Epithelial cell of umbilical artery (primary cell): Measurements from ENCODE around the gene EID2B. TPM values are rescaled to one million over a fixed set of nuclear protein-coding genes. Genes with fewer than 3 reads are reported as not detected.

ENCODE experiments used
- total RNA-seq: library from RNA; depleted of rRNA; stranded (reverse); fragments of >200 nt; gene quantifications from 2 replicates; pipeline ENCODE4 v1.2.3, GENCODE V29; 2014

The EID2B gene, protein sequence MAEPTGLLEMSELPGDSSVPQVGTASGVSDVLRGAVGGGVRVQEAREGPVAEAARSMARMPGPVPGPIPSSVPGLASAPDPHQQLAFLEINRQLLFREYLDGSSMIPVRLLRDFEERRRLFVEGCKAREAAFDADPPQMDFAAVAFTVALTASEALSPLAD
- total RNA-seq: 2.3 and 4.4 TPM in 2 replicates

DNA sequence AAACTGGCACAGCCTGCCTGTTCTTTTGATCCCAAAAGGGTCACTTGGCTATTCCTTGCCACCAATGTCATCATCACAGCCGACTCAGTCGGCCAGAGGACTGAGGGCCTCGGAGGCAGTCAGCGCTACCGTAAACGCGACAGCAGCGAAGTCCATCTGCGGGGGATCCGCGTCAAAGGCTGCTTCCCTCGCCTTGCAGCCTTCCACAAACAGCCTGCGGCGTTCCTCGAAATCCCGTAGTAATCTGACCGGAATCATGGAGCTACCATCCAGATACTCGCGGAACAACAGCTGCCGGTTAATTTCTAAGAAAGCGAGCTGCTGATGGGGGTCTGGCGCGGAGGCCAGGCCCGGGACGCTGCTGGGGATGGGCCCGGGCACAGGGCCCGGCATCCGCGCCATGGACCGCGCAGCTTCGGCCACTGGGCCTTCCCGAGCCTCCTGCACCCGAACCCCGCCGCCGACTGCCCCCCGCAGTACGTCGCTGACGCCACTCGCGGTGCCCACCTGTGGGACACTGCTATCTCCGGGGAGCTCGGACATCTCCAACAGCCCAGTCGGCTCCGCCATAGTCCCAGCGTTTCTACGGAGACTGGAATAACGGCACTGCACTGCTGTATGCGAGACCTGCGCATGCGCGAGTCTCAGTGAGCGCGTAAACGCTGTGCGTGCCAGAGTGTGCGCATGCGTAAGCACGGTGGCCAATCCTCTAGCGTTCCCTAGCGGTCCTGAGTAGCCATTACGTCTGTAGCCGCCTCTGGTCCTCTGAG, at the start of gene EID2B:
Gene EID2B (minus strand): TSS at position 620 of the 770 bp plus-strand sequence. CDS start 50 bp downstream, at position 570.

DNA sequence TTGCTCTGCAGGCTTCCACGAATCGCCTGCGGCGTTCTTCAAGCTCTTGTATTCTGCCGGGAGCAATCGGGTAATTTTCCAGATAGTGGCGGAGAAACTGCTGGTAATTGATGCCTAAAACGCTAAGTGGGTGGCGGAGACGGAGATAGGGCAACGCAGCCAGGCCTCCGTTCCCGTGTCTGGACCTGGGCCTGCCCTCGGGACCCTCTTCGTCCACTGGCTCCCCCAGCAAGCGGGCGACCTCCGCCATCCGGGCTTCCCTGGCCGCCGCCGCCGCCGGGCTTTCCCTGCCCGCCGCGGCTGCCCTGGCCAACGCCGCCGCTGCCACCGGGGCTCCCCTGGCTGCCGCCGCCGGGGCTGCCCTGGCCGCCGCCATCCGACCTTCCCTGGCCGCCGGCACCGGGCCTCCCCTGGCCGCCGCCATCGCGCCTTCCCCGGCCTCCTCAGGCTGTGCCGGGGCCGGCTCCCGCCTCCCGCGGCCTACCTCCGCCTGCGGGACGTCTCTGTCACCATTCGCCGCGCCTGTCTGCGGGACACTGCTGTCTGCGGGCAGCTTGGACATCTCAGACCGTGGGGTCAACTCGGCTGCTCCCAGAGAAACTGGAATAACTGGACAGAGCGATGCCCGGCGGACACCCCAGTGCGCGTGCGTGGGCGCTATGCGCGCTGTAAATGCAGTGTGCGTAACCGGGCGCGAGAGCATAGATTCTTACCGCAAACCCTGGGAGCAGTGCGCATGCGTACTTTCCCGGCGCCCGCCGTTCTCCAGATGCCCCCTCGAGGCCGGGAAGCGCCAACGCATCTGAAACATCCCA, 7.1 kb upstream of the EID2B start, which contains the start of gene EID2:
Gene EID2 (minus strand): TSS at position 644 of the 815 bp plus-strand sequence. CDS start 82 bp downstream, at position 562.

DNA sequence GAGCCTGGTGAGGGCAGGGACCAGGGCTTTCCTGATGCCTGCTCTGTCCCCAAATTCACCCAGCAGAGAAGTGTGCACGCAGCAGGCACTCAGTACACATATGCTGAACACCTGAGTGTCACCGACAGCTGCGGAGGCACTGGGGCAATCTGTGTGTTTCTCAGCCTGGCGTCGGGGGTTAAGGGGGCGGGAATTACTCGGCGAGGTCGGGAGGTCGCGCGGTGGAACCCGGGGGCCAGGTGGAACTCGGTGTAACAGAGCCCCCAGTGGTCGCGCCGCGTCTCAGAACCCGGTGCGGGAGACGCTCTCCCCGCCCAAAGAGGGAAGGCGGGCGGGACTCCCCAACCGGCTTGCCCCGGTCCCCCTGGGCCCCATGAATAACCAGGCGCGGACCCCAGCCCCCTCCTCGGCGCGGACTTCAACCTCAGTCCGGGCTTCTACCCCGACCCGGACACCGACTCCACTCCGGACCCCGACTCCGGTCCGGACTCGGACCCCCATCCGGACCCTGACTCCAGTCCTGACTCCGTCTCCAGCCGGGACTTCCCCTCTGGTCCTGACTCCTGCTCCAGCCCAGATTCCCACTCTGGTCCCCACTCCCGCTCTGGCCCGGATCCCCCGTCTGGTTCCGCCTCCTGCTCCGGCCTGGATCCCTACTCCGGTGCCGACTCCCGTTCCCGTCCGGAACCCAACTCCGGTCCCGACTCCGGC, 17.7 kb downstream of the EID2B start, which contains the start of gene SELENOV:
Gene SELENOV (plus strand): TSS at position 300 of the 711 bp plus-strand sequence. CDS start 74 bp downstream, at position 374.

DNA sequence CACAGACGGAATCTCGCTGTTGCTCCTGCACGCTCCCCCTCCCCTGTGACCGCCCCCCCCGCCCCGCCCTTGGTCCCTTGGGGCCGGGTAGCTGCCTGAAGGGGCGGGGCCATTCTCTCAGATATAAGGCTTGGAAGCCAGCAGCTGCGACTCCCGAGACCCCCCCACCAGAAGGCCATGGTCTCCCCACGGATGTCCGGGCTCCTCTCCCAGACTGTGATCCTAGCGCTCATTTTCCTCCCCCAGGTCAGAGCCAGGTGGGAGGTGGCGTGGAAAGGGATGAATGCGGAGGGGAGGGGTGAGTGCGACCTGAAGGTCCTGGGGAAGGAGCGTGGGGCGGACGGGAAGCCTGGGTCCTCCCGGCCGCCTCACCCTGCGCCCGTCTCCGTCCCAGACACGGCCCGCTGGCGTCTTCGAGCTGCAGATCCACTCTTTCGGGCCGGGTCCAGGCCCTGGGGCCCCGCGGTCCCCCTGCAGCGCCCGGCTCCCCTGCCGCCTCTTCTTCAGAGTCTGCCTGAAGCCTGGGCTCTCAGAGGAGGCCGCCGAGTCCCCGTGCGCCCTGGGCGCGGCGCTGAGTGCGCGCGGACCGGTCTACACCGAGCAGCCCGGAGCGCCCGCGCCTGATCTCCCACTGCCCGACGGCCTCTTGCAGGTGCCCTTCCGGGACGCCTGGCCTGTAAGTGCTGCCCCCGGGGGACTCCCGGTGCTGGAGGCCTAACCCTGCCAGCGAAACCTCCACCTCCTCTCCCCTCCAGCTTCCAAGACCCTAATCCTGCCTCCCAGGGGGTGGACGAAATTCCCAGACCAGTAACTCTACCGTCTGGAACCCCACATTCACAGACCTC, 33.6 kb downstream of the EID2B start, which contains the start of gene DLL3:
Gene DLL3 (plus strand): TSS at position 150 of the 845 bp plus-strand sequence. CDS start 28 bp downstream, at position 178.

Other genes starting within 250 kb of the EID2B start
- not detected in 2 replicates for gene IFNL1, start 236.4 kb downstream of the EID2B start, total RNA-seq
- under 0.01 and 0.15 TPM in 2 replicates for gene LRFN1, start 212.0 kb downstream of the EID2B start, total RNA-seq
- gene GMFG, start 196.8 kb downstream of the EID2B start, total RNA-seq: 16.3 and 45.5 TPM in 2 replicates
- 19.8 and 23.7 TPM in 2 replicates for gene SAMD4B, start 190.4 kb downstream of the EID2B start, total RNA-seq
- 30.2 and 40.1 TPM in 2 replicates for gene PAF1, start 141.7 kb downstream of the EID2B start, total RNA-seq
- 11.7 and 13.2 TPM in 2 replicates for gene MED29, start 141.5 kb downstream of the EID2B start, total RNA-seq
- gene ZFP36, start 126.0 kb downstream of the EID2B start, total RNA-seq: 0.32 TPM in 1 of 2 replicates, not detected in the other
- 8.4 and 12.7 TPM in 2 replicates for gene PLEKHG2, start 120.2 kb downstream of the EID2B start, total RNA-seq
- gene RPS16, start 96.9 kb downstream of the EID2B start, total RNA-seq: 92.9 and 226 TPM in 2 replicates
- gene SUPT5H, start 87.3 kb downstream of the EID2B start, total RNA-seq: 51.3 and 69.6 TPM in 2 replicates
- 73.7 and 97.6 TPM in 2 replicates for gene TIMM50, start 52.0 kb downstream of the EID2B start, total RNA-seq
- gene DLL3, start 33.9 kb downstream of the EID2B start, total RNA-seq: 0.15 and 0.65 TPM in 2 replicates
- gene SELENOV, start 17.7 kb downstream of the EID2B start, total RNA-seq: not detected in 2 replicates
- 13.3 and 25.8 TPM in 2 replicates for gene EID2, start 7.3 kb upstream of the EID2B start, total RNA-seq
- not detected in 2 replicates for gene LGALS13, start 69.7 kb upstream of the EID2B start, total RNA-seq
- gene LGALS16, start 123.1 kb upstream of the EID2B start, total RNA-seq: not detected in 2 replicates
- gene LGALS14, start 171.6 kb upstream of the EID2B start, total RNA-seq: not detected in 2 replicates
- gene CLC, start 205.2 kb upstream of the EID2B start, total RNA-seq: not detected in 2 replicates
- not detected in 2 replicates for gene LEUTX, start 246.0 kb upstream of the EID2B start, total RNA-seq